Stimulated activated CD8-positive, alpha-beta memory T cell treated with anti-CD3 and anti-CD28 coated beads, Interleukin-2, amount 100 ng/mL, for 48 hours (primary cell): Measurements from ENCODE around the gene BCAP31.
A peak's percentile ranks its signal among the peaks of the same experiment; 100 is the strongest.
"Not testable (repeated sequence)": the region's sequence is repeated elsewhere in the genome, so short reads cannot be mapped to it uniquely, and the experiment has no call there.

Source experiments
- DNase-seq, 2 donors: peaks; one replicate each; pipeline ENCODE4 v3.0.0-alpha.2; 2020; ENCODE audit warnings: low read depth in 2 of 2

BCAP31 gene

GRCh38 chrX:153735274-153735673 is 11.1 kb upstream of the BCAP31 start:
- no peak for DNase-seq

- no peak for DNase-seq
These were observed 10.7 kb upstream of the BCAP31 start for GRCh38 chrX:153734871-153735270.

GRCh38 chrX:153733651-153734240 is 9.6 kb upstream of the BCAP31 start:
- no peak for DNase-seq

- DNase-seq = no peak
These were observed 8.2 kb upstream of the BCAP31 start for GRCh38 chrX:153732401-153732800.

- no peak for DNase-seq
These were observed 7.6 kb upstream of the BCAP31 start for GRCh38 chrX:153731845-153732215.

GRCh38 chrX:153731117-153731844 is 7.1 kb upstream of the BCAP31 start:
- no peak for DNase-seq

GRCh38 chrX:153730115-153730514 is 5.9 kb upstream of the BCAP31 start:
- DNase-seq = not testable (repeated sequence)

GRCh38 chrX:153728951-153729631 is 4.9 kb upstream of the BCAP31 start:
- DNase-seq = no peak

- no peak for DNase-seq
These were observed 3.9 kb upstream of the BCAP31 start for GRCh38 chrX:153728095-153728494.

- DNase-seq = no peak
These were observed 3.1 kb upstream of the BCAP31 start for GRCh38 chrX:153727123-153727931.

GRCh38 chrX:153726286-153727122 is 2.3 kb upstream of the BCAP31 start:
- no peak for DNase-seq

GRCh38 chrX:153725832-153726285 is 1.7 kb upstream of the BCAP31 start:
- DNase-seq = no peak

GRCh38 chrX:153725039-153725831 is 1.0 kb upstream of the BCAP31 start:
- no peak for DNase-seq

GRCh38 chrX:153723351-153724251 is 586 bp downstream of the BCAP31 start:
- DNase-seq = peak; percentile 50

GRCh38 chrX:153722704-153723350 is 1.4 kb downstream of the BCAP31 start:
- DNase-seq = no peak

- DNase-seq = no peak
These were observed 4.5 kb downstream of the BCAP31 start for GRCh38 chrX:153719701-153720100.

GRCh38 chrX:153719238-153719637 is 4.9 kb downstream of the BCAP31 start:
- DNase-seq = no peak

- DNase-seq = no peak
These were observed 6.7 kb downstream of the BCAP31 start for GRCh38 chrX:153717445-153717844.

GRCh38 chrX:153714256-153714655 is 9.9 kb downstream of the BCAP31 start:
- DNase-seq = no peak
